Measurements from ENCODE around the gene GRID1.

- TF ChIP-seq POLR2AphosphoS5 (IDR thresholded peaks at IDR 0.05; ENCODE audit: insufficient read depth in 1 of 2, low read depth in 1 of 2) (no peak), CTCF (IDR thresholded peaks at IDR 0.05) (no peak), POLR2A (IDR thresholded peaks at IDR 0.05) (no peak)
Measured at GRCh38 chr10:85874208-85874607, 492.4 kb downstream of the GRID1 start.
